T-helper 1 cell (primary cell): ENCODE measurements around the gene TGM3.
A peak's percentile ranks its signal among the peaks of the same experiment; 100 is the strongest.

ENCODE experiments used
- DNase-seq, 5 donors: peaks; one replicate each; pipeline ENCODE4 v3.0.0-alpha.2; 2012 to 2020

The TGM3 gene

GRCh38 chr20:2340823-2341222 lies 45.0 kb downstream of the TGM3 start:
- no peak for DNase-seq

DNA sequence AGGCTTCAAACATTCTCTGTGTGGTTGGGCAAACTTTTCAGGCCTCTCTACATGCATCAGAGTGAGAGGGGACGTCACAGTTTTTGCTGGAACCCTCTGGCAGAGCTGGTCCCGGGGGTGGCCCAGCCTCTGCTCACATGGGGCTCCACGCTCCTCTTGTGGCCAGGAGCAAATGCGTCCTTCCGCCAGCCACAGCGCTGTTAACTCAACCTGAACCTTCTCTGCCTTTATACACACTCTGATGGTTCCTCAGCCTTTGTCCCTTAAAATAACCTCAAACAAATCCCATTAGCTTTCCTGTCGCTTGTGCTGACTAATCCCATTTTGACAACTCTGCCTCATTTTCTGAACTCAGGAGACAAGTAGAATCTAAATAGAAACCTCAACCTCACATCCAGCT lies 45.5 kb downstream of the TGM3 start:
- no peak for DNase-seq

GRCh38 chr20:2342243-2342642 lies 46.4 kb downstream of the TGM3 start:
- no peak for DNase-seq

GRCh38 chr20:2346188-2346587 lies 50.4 kb downstream of the TGM3 start:
- no peak for DNase-seq

GRCh38 chr20:2348336-2348735 lies 52.5 kb downstream of the TGM3 start:
- no peak for DNase-seq

GRCh38 chr20:2349801-2350200 lies 54.0 kb downstream of the TGM3 start:
- no peak for DNase-seq

GRCh38 chr20:2350606-2351005 lies 54.8 kb downstream of the TGM3 start:
- DNase-seq = no peak

DNA sequence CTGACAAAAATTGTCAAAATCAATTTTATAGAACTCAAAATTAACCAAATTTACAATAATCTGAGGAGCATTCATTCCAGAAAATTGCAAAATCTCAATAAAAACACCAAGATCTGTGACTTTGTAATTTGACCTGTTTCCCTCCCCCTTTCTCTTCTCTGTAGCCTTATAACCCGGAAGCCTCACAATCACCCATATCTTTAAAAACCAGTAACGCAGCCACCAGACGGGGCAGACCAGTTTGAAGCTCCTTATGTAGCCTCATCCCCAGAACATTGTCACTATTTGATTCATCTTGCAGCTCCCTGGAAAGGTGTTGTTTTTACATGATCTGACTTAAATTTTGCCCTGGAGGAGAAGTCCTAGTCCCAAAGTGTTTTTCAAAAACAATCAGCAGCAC lies 57.4 kb downstream of the TGM3 start:
- no peak for DNase-seq

- no peak for DNase-seq
These were observed 61.3 kb downstream of the TGM3 start for GRCh38 chr20:2357114-2357513.

GRCh38 chr20:2358006-2358405 lies 62.2 kb downstream of the TGM3 start:
- DNase-seq = no peak

DNA sequence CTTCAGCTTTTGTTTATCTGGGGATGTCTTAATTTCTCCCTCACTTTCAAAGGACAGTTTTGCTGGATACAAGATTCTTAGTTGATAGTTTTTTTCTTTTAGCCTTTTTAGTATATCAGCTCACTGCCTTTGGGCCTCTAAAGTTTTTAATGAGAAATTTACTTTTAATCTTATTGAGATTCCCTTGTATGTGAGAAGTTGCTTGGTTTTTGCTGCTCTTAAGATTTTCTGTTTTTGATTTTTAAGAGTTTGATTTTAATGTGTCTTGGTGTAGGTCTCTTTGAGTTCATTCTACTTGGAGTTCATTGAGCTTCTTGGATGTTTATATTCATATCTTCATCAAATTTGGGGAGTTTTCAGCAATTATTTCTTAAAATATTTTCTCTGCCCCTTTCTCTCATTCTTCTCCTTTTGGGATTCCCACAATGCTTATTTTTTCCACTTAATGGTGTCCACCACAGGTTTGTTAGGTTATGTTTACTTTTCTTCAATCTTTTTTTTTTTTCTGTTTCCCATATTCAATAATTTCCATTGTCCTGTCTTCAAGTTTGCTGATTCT lies 65.3 kb downstream of the TGM3 start:
- no peak for DNase-seq

- no peak for DNase-seq
These were observed 67.4 kb downstream of the TGM3 start for GRCh38 chr20:2363187-2363586.

DNA sequence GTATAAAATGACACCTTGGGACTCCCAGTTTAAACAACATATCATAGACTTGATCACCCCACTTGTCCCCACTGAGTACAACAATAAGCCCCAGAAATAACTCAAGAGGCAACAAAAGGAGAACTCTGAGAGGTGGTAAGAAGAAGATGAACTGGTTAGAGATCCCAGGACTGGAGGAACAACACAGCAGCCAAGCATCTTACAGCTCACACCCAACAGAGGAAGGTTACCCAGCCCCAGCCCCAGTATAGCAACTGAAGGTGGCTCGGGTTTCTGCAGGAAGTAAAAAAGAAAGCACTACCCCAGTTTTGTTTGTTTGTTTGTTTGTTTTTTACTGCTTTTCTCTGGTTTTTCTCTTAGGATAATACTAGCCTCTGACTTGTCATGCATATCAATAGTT lies 67.8 kb downstream of the TGM3 start:
- no peak for DNase-seq

DNA sequence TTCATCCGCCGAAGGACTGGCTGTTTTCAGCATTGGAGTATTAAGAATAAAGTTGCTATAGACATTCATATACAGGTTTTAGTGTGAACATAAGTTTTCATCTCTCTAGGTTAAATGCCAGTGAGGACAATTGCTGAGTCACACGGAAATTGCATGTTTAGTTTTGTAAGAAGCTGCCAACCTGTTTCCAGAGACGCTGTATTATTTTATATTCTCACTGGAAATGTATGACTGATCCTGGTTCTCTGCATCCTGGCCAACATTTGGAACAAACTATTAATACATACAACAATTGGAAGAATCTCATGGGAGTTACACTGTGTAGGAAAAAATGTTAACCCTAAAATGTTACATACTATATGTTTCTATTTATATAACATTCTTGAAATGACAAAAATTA lies 68.2 kb downstream of the TGM3 start:
- no peak for DNase-seq

GRCh38 chr20:2365091-2365490 lies 69.3 kb downstream of the TGM3 start:
- DNase-seq = no peak

- no peak for DNase-seq
These were observed 69.9 kb downstream of the TGM3 start for GRCh38 chr20:2365666-2366065.

DNA sequence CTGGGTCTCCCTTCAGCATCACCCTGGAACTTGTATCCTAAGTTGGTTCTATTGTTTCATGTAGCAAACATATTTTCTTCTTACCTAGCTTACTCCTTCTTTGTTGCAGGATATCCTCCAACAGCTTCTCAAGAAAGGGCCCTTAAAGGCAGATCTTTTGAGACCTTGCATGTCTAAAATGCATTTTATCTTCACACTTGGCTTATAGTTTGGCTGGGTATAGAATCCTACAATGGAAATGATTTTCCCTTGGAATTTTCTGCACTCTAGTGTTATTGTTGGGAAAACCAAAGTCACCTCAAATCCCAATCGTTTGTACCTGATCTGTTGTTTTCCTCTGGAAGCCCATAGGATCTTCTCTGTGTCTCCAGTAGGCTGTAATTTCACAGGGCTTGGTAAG lies 72.8 kb downstream of the TGM3 start:
- DNase-seq = no peak

DNA sequence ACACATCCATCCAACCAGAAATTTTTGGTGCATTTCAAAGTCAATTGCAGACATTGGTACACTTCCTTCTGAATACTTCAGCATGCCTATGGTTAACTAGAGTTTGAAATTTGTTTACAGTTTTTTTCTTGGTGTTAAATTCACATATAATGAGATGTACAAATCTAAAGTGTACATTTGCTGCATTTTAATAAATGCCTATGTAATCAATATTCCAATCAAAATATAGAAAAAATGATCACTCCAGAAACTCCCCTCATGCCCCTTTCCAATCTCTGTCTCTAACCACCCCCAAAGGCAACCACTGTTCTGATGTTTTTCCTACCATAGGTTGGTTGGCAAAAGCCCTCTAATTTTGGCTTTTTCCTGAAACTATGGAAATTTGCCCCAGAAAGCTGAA lies 77.3 kb downstream of the TGM3 start:
- DNase-seq = no peak

- DNase-seq = no peak
These were observed 78.7 kb downstream of the TGM3 start for GRCh38 chr20:2374346-2375125.

GRCh38 chr20:2378893-2379292 lies 83.1 kb downstream of the TGM3 start:
- DNase-seq = no peak

GRCh38 chr20:2379511-2380229 lies 83.9 kb downstream of the TGM3 start:
- peak in 2 of 5 donors; percentile 10 to 43 for DNase-seq

- DNase-seq = no peak
These were observed 84.8 kb downstream of the TGM3 start, which contains the start of gene TGM6 for GRCh38 chr20:2380601-2381000. TSS of gene TGM6 (plus strand) at chr20:2380901. CDS start at chr20:2380969, 68 bp downstream.

DNA sequence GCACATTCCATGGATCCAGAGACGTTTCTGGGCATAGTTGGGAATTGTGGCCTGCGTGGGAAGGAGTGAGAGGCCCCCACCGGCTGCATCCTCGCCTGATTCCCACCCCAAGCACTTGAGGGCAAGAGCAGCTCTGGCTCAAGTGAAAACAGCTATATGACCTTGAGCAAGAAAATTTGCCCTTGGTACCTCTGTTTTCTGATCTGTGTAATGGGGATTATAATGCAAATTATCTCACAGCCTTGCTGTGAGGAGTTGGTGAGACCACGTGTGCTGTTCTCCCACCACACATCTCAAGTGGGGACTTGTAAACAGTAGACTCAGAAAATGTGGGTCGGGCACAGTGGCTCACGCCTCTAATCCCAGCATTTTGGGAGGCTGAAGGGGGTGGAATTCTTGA lies 85.5 kb downstream of the TGM3 start:
- no peak for DNase-seq

- no peak for DNase-seq
These were observed 87.0 kb downstream of the TGM3 start for GRCh38 chr20:2382833-2383232.
